ENCODE results near the gene PAIP1. TPM values are rescaled to one million over a fixed set of nuclear protein-coding genes. Genes with fewer than 3 reads are reported as not detected.
"Not testable (repeated sequence)": the region's sequence is repeated elsewhere in the genome, so short reads cannot be mapped to it uniquely, and the experiment has no call there.

Gene PAIP1
- total RNA-seq, 2 experiments from 2014 or later: 34.9 to 37.0 TPM

DNA sequence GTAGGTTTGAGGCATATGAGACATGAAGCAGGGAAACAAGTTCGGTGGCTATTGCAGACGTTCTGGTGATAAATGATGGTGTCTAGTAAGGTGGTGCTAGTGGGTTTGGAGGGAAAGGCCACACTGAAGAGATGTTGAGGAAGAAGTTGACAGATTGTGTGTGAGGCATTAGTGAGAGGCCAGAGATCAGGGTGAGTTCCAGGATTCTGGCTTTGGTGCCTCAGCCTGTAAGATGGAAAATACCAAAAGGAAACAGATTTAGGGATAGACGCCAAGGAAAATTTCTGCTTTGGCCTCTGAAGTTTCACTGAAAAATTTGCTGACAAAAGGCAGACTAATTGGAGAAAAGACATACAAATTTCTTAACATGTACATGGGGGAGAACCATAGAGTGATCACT lies 6.4 kb upstream of the PAIP1 start:
- DNase-seq (no peak), ATAC-seq (ENCODE audit: low read depth) (no peak)
- Mint-ChIP-seq H3K4me3 (no peak overlapping the region), H3K4me1 (no peaks in the 10 kb centered on the region), H3K27ac (no peak overlapping the region), H3K9me3 (no peaks in the 10 kb centered on the region), H3K27me3 (peaks cover 15% of the 10 kb centered on the region), H3K36me3 (no peaks in the 10 kb centered on the region)
- POLR2A ChIA-PET: no interaction called here

DNA sequence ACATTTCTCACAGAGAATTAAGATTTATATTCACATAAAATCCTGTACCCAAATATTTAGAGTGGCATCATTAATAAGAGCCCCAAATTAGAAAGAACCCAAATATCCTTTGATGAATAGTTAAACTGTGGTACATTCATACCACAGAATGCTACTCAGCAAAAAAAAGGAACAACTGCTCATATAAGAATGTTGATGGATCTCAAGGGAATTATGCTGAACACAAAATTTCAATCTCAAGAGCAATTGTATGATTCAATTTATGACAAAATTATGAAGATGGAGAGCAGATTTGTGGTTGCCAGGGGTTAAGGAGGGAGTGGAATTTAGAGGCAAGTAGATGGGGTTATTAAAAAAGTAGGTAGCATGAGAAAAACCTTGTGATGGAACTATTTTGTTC lies 4.5 kb upstream of the PAIP1 start:
- POLR2A ChIA-PET: no interaction called here
- no peaks in the 10 kb centered on the region for H3K36me3 Mint-ChIP-seq
- H3K27me3 Mint-ChIP-seq: peaks cover 15% of the 10 kb centered on the region
- peaks cover 7% of the 10 kb centered on the region for H3K4me1 Mint-ChIP-seq
- no peak overlapping the region for H3K4me3 Mint-ChIP-seq
- no peak overlapping the region for H3K27ac Mint-ChIP-seq
- no peak for ATAC-seq (ENCODE audit: low read depth)
- DNase-seq: no peak
- H3K9me3 Mint-ChIP-seq: no peaks in the 10 kb centered on the region

DNA sequence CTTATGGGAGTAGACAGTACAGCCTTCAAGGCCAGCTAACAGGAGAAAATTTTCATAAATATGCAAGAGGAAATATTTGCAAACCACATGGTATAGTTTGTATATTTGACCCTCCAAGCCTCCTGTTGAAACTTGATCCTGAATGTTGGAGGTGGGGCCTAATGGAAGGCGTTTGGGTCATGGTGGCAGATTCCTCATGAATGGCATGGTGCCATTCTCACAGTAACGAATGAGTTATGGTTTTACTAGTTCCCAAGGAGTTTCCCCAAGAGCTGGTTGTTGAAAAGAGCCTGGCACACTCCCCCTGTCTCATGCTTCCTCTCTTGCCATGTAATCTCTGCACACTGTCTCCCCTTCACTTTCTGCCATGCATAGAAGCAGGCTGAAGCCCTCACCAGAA lies 3.3 kb upstream of the PAIP1 start:
- Mint-ChIP-seq H3K9me3 (no peaks in the 10 kb centered on the region), H3K4me3 (no peak overlapping the region), H3K36me3 (peaks cover under 1% of the 10 kb centered on the region), H3K4me1 (peaks cover 11% of the 10 kb centered on the region), H3K27me3 (peaks cover 15% of the 10 kb centered on the region), H3K27ac (no peak overlapping the region)
- ATAC-seq (ENCODE audit: low read depth): no peak
- DNase-seq: no peak
- POLR2A ChIA-PET: interaction anchor here (1.7 kb wide), 1 partner anchor 76 kb away, joined by 5 read pairs; the partner anchor contains the start of gene TMEM267

DNA sequence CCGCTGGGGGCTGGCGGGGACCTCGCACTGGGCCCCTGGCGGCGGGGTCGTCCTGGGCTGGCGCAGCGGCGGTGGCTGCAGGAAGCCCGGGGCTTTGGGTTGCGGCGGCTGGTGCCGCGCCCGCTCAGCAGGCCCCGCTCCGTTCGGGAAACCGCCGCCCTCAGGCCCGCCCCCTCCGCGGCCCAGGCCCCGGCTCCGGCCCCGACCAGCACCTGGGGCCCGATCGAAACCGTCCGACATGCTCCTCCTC lies 345 bp downstream of the PAIP1 start:
- not testable (repeated sequence) for DNase-seq, H3K27ac Mint-ChIP-seq, H3K36me3 Mint-ChIP-seq, H3K27me3 Mint-ChIP-seq, H3K9me3 Mint-ChIP-seq
- Mint-ChIP-seq H3K4me1 (peaks cover 14% of the 10 kb centered on the region), H3K4me3 (peak overlapping the region; percentile 86)
- ATAC-seq (ENCODE audit: low read depth): peak; percentile 50
- POLR2A ChIA-PET: interaction anchor here (0.6 to 3.4 kb wide), 6 partner anchors 9 to 72 kb away, joined by 3 to 23 read pairs (median 4); partner anchors contain the start of genes C5orf34, NNT and TMEM267

DNA sequence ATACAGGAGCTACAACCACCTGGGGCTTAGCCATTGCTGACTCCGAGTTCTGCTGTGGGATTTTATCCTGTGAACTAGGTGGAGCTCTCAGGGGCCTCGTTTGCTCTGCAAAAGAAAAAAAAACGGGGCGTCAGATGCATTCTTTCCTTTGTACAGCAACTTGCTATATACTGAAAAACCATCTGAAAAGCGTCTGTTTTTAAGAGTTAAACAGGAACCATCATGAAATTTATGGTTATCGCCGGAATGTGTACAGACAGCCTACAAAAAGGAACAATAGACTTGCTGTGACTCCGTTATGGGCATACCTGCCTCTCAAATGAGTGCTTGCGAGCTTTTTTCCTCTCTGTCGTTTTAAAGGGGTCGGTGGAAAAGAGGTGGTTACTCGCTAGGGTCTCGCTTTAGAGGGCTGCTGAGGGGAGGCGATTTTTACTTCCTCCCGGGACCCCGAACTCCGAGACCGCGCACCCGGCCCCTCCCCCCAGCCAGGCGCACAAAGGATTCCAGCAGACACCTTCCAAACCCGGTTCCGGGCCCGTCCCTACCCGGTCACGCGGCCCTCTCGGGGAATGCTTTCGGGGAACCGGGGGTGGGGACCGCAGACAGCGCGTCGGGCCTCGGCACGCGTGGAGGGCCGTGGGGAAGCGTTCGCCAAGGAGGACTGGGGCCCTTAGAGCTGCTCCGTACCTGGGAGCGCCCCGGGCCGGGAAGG lies 826 bp downstream of the PAIP1 start:
- peak overlapping the region; percentile 86 for H3K4me3 Mint-ChIP-seq

DNA sequence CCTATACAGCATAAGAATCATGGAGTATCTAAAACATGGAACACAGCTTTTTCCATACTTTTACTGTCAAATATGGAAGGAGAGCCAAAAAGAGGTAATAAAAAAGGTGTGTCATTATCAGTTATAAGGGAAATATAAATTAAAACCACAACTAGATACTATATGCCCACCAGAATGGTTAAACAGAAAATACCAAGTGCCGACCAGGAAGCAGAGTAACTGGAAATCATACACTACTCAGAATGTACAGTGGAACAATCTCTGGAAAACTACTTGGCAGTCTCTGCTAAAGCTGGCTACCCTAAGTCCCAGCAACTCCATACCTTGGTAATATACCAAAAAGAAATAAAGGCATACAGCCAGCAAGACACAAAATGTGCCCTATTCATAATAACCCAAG lies 2.4 kb downstream of the PAIP1 start:
- peaks cover 9% of the 10 kb centered on the region for H3K36me3 Mint-ChIP-seq
- ATAC-seq (ENCODE audit: low read depth): no peak
- no peak for DNase-seq
- H3K4me3 Mint-ChIP-seq: no peak overlapping the region
- peaks cover 3% of the 10 kb centered on the region for H3K27me3 Mint-ChIP-seq
- POLR2A ChIA-PET: interaction anchor here (1.2 to 3.4 kb wide), 5 partner anchors 30 to 242 kb away, joined by 4 to 23 read pairs (median 8); partner anchors contain the start of genes C5orf34, HMGCS1, NNT and TMEM267
- no peak overlapping the region for H3K27ac Mint-ChIP-seq
- no peaks in the 10 kb centered on the region for H3K9me3 Mint-ChIP-seq
- H3K4me1 Mint-ChIP-seq: peaks cover 17% of the 10 kb centered on the region

More for the DNA sequence above, 826 bp downstream of the PAIP1 start:
- ATAC-seq (ENCODE audit: low read depth): no peak
- H3K36me3 Mint-ChIP-seq: peaks cover 3% of the 10 kb centered on the region
- H3K9me3 Mint-ChIP-seq: no peaks in the 10 kb centered on the region
- POLR2A ChIA-PET: interaction anchor here (0.6 to 3.4 kb wide), 11 partner anchors 9 to 435 kb away, joined by 3 to 23 read pairs (median 4); partner anchors contain the start of genes C5orf34, HMGCS1, NNT and TMEM267
- H3K27ac Mint-ChIP-seq: peak overlapping the region; percentile 86
- peaks cover 9% of the 10 kb centered on the region for H3K27me3 Mint-ChIP-seq
- DNase-seq: no peak
- peaks cover 15% of the 10 kb centered on the region for H3K4me1 Mint-ChIP-seq

DNA sequence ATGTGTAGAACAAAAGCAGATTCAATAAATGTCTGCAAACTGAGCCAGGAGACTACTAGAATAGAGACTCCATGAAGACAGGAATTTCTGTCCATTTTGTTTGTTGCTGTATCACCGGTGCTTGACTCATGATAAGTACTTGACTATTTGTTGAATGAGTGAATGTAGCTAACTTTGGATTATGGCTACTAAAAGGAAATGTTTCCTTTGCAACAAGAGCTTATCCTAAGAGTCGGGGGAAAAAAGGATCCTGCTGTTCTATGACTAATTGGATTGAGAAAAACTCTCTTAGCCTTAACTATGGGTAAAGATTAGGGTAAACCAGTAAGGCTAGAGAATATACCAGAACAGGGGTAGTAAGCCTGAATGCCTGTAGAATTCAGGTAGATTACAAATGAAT lies 3.5 kb downstream of the PAIP1 start:
- H3K27ac Mint-ChIP-seq: no peak overlapping the region
- POLR2A ChIA-PET: interaction anchor here (1.2 kb wide), 1 partner anchor 29 kb away, joined by 4 read pairs; no protein-coding TSS in a partner anchor
- no peak overlapping the region for H3K4me3 Mint-ChIP-seq
- peaks cover 14% of the 10 kb centered on the region for H3K36me3 Mint-ChIP-seq
- H3K27me3 Mint-ChIP-seq: no peaks in the 10 kb centered on the region
- ATAC-seq (ENCODE audit: low read depth) (no peak), DNase-seq (no peak)
- H3K9me3 Mint-ChIP-seq: no peaks in the 10 kb centered on the region
- H3K4me1 Mint-ChIP-seq: peaks cover 17% of the 10 kb centered on the region

DNA sequence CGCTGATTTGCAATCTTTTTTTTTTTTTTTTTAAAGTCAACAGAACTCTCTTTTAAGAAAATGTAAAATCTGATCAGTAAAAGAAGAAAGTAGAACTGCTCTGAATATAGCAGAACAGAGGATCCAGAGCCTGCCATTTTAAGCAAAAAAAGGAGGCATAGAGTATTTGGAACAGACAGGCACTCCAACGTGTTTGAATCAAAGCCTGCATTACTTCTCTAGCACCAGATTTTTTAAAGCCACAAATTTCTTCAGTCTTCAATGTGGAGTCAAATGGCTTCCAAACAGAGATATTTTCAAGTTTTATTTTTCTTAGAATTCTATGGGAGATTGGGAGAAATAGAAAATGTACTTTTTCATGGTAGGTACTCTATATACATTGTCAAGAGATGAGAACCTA lies 5.1 kb downstream of the PAIP1 start:
- no peaks in the 10 kb centered on the region for H3K9me3 Mint-ChIP-seq
- H3K27ac Mint-ChIP-seq: no peak overlapping the region
- peaks cover 16% of the 10 kb centered on the region for H3K36me3 Mint-ChIP-seq
- no peaks in the 10 kb centered on the region for H3K27me3 Mint-ChIP-seq
- POLR2A ChIA-PET: no interaction called here
- ATAC-seq (ENCODE audit: low read depth) (no peak), DNase-seq (no peak)
- H3K4me1 Mint-ChIP-seq: peaks cover 13% of the 10 kb centered on the region
- H3K4me3 Mint-ChIP-seq: no peak overlapping the region

DNA sequence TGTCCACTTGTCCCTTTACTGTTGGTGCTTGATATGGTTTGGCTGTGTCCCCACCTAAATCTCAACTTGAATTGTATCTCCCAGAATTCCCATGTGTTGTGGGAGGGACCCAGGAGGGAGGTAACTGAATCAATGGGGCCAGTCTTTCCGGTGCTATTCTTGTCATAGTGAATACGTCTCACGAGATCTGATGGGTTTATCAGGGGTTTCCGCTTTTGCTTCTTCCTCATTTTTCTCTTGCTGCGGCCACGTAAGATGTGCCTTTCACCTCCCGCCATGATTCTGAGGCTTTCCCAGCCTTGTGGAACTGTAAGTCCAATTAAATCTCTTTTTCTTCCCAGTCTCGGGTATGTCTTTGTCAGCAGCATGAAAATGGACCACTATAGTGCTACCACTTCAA lies 7.6 kb downstream of the PAIP1 start:
- ATAC-seq (ENCODE audit: low read depth); DNase-seq; POLR2A ChIA-PET; H3K27me3 Mint-ChIP-seq; H3K9me3 Mint-ChIP-seq; H3K27ac Mint-ChIP-seq; H3K4me1 Mint-ChIP-seq; H3K4me3 Mint-ChIP-seq: not testable (repeated sequence)
- H3K36me3 Mint-ChIP-seq: peaks cover 26% of the 10 kb centered on the region

DNA sequence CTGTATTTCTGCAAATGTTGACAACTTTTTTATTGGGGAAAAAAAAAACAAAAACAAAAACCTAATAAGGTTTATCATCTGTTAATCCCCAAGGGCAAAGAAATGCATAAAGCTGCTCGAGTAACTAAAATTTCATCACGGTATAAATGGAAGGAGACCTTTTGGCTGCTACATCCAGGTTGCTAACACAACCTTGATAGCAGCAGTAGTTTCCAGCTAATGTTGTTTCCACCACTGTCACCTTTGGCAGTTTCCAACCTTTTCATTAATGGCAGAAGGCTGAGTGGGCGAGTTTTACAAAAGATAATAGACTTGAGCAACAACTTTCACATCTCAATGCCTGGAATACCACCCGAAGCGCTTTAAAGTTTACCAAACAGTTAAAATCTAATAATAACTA lies 8.5 kb downstream of the PAIP1 start:
- POLR2A ChIA-PET: no interaction called here
- Mint-ChIP-seq H3K36me3 (peaks cover 28% of the 10 kb centered on the region), H3K4me3 (no peak overlapping the region), H3K27ac (no peak overlapping the region), H3K4me1 (peaks cover 6% of the 10 kb centered on the region), H3K9me3 (no peaks in the 10 kb centered on the region), H3K27me3 (no peaks in the 10 kb centered on the region)
- ATAC-seq (ENCODE audit: low read depth): no peak
- DNase-seq: no peak

DNA sequence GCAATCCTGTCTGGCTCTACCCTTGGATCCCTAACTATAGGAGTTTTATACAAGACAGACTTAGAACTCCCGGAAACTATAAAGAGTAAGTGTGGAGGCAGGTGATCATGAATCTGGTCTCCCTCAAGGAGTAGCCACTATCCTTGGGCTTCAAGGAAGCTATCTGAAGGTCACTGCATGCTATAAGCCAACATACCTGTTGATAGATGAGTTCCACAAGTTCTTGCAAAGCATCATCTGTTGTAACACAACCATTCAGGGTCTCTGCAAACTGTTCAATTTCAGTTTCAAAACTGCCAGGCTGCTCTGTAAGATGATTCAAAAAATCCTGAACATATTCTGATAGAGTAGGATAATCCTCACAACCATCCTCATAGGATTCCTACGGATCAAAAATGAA lies 9.3 kb downstream of the PAIP1 start:
- Mint-ChIP-seq H3K4me3 (no peak overlapping the region), H3K9me3 (no peaks in the 10 kb centered on the region), H3K27ac (no peak overlapping the region), H3K36me3 (peaks cover 30% of the 10 kb centered on the region), H3K27me3 (no peaks in the 10 kb centered on the region), H3K4me1 (peaks cover 6% of the 10 kb centered on the region)
- POLR2A ChIA-PET: interaction anchor here (0.8 kb wide), 1 partner anchor 9 kb away, joined by 3 read pairs; no protein-coding TSS in a partner anchor
- no peak for DNase-seq
- ATAC-seq (ENCODE audit: low read depth): no peak

DNA sequence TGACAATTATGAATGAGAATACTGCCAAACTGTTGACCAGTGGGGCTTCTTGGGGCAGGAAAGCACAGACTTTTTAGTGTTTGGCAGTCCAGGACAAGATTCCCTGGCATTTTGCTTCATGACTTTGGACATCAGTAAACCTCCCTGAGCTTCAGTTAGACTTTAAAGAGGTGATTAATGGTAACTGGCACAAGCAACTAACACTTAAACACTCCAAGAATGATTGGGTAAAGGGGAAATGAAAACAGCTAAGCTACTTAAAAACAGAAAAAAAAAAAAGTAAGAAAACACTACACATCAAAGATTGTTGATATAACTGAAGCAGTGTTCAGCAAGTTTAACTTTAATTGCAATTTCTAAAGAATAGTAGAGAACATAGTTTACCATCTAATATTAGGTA lies 13.4 kb downstream of the PAIP1 start:
- Mint-ChIP-seq H3K36me3 (peaks cover 27% of the 10 kb centered on the region), H3K4me3 (no peak overlapping the region), H3K27me3 (no peaks in the 10 kb centered on the region), H3K27ac (no peak overlapping the region), H3K4me1 (peaks cover 3% of the 10 kb centered on the region), H3K9me3 (no peaks in the 10 kb centered on the region)
- POLR2A ChIA-PET: no interaction called here
- no peak for DNase-seq
- ATAC-seq (ENCODE audit: low read depth): no peak

DNA sequence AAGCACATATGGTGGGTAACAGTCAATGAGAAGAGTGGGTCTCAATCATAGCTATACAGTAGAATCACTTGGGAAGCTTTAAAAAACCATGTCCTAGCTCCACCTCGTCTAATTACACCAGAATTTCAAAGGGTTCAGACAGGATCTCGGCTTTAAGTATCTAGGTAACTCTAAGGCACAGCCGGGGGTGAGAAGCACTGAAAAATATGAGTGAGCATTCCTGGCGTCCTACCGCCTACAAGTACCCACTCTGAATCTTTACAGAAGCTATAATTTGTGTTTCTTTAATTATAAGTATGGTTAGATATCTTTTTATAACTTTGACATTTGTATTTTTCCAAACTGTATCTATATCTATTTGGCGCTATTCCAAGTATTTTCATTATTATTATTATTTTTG lies 16.1 kb downstream of the PAIP1 start:
- no peak overlapping the region for H3K4me3 Mint-ChIP-seq
- POLR2A ChIA-PET: no interaction called here
- H3K4me1 Mint-ChIP-seq: peaks cover 4% of the 10 kb centered on the region
- DNase-seq (no peak), ATAC-seq (ENCODE audit: low read depth) (no peak)
- H3K9me3 Mint-ChIP-seq: no peaks in the 10 kb centered on the region
- peaks cover 25% of the 10 kb centered on the region for H3K36me3 Mint-ChIP-seq
- H3K27me3 Mint-ChIP-seq: no peaks in the 10 kb centered on the region
- no peak overlapping the region for H3K27ac Mint-ChIP-seq

DNA sequence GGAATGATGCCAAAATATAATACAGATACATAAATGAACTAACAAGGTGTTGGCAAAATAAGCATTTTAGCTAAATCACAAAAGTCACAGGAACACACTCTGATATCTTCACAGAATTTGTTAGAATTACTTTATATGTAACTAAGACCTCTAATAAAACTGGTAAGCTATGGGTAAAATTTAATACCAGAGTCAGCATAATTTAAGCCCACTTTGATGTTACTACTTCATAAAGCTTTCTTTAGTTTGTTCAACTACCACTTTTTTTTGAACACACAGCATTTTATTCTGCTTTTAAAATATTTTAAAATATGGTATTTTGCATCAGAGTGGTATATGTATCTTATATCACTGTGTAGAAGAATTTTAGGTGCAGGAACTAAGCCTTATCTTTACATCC lies 19.9 kb downstream of the PAIP1 start:
- no peak overlapping the region for H3K4me3 Mint-ChIP-seq
- POLR2A ChIA-PET: no interaction called here
- H3K27ac Mint-ChIP-seq: no peak overlapping the region
- H3K27me3 Mint-ChIP-seq: no peaks in the 10 kb centered on the region
- no peak for DNase-seq
- peaks cover 21% of the 10 kb centered on the region for H3K4me1 Mint-ChIP-seq
- ATAC-seq (ENCODE audit: low read depth): no peak
- H3K9me3 Mint-ChIP-seq: no peaks in the 10 kb centered on the region
- H3K36me3 Mint-ChIP-seq: peaks cover 45% of the 10 kb centered on the region

All from activated naive CD8-positive, alpha-beta T cell treated with anti-CD3 and anti-CD28 coated beads, Interleukin-2, amount 10 ng/mL, durations not matched to agents 7 days and 5 days (primary cell).